NCI-H1436 (cell line): Measurements from ENCODE around the gene UCN.
"Not testable (repeated sequence)": the region's sequence is repeated elsewhere in the genome, so short reads cannot be mapped to it uniquely, and the experiment has no call there.

Experiments used
- DNase-seq: peaks from one replicate; lab custom pipeline; 2025; lab: John Stamatoyannopoulos, UW

UCN gene

GRCh38 chr2:27282892-27283291 lies 25.4 kb downstream of the UCN start:
- no peak for DNase-seq

- no peak for DNase-seq
These were observed 26.2 kb downstream of the UCN start, which contains the start of gene TRIM54 for GRCh38 chr2:27281855-27282559. Gene TRIM54, plus strand, starts transcription at chr2:27282429. Its CDS starts 303 bp downstream, at chr2:27282732.

GRCh38 chr2:27281442-27281841 lies 26.8 kb downstream of the UCN start:
- DNase-seq, result no peak

GRCh38 chr2:27280826-27281225 lies 27.4 kb downstream of the UCN start:
- DNase-seq, result no peak

- DNase-seq, result no peak
These were observed 30.2 kb downstream of the UCN start for GRCh38 chr2:27278010-27278409.

- no peak for DNase-seq
These were observed 32.8 kb downstream of the UCN start, which contains the start of gene DNAJC5G for GRCh38 chr2:27275211-27276150. Gene DNAJC5G, plus strand, starts transcription at chr2:27275433. Its CDS starts 1,296 bp downstream, at chr2:27276729.

GRCh38 chr2:27272537-27273522 lies 35.4 kb downstream of the UCN start:
- DNase-seq, result not testable (repeated sequence)

GRCh38 chr2:27271631-27272340 lies 36.5 kb downstream of the UCN start:
- no peak for DNase-seq

GRCh38 chr2:27270670-27271069 lies 37.6 kb downstream of the UCN start:
- DNase-seq, result no peak

GRCh38 chr2:27270131-27270530 lies 38.1 kb downstream of the UCN start:
- DNase-seq, result no peak

- not testable (repeated sequence) for DNase-seq
These were observed 39.9 kb downstream of the UCN start for GRCh38 chr2:27268296-27268695.

GRCh38 chr2:27265536-27265870 lies 42.7 kb downstream of the UCN start:
- no peak for DNase-seq

GRCh38 chr2:27264753-27265535 lies 43.3 kb downstream of the UCN start:
- peak; percentile 62 for DNase-seq

GRCh38 chr2:27264253-27264752 lies 43.9 kb downstream of the UCN start:
- no peak for DNase-seq

GRCh38 chr2:27263287-27264252 lies 44.7 kb downstream of the UCN start:
- DNase-seq, result no peak

GRCh38 chr2:27262379-27263286 lies 45.6 kb downstream of the UCN start, which contains the start of gene SLC30A3:
Gene SLC30A3, minus strand, starts transcription at chr2:27263047. Its CDS starts 141 bp downstream, at chr2:27262906.
- DNase-seq, result peak; percentile 41

GRCh38 chr2:27261926-27262298 lies 46.3 kb downstream of the UCN start:
- no peak for DNase-seq
